Stomach (tissue), 9 donors: ENCODE data around the gene SYNE2. TPM values are rescaled to one million over a fixed set of nuclear protein-coding genes. Genes with fewer than 3 reads are reported as not detected.

ENCODE experiments used
- DNase-seq, 2 donors: peaks; one replicate each; pipeline versions ENCODE4 v3.0.0 to v3.0.0-alpha.2; 2013 to 2019
- H3K27ac ChIP-seq, 5 donors: fragments of 200-600 bp in 4 of 5; sonication (generic) in 4 of 5; one replicate each; pipeline ENCODE4 v1.5.1; 2013 to 2019; ENCODE audit warnings: mild to moderate bottlenecking in 1 of 5, moderate library complexity in 1 of 5
- H3K27me3 ChIP-seq, 3 donors: fragments of 200-600 bp; sonication (generic); one replicate each; pipeline ENCODE4 v1.5.1; 2017 to 2019; ENCODE audit warnings: mixed run types in 1 of 3
- H3K36me3 ChIP-seq, 4 donors: fragments of 200-600 bp; sonication (generic); 1 replicate in 3 of 4; 2 replicates in 1 of 4; pipeline ENCODE4 v1.5.1; 2016 to 2019
- H3K4me1 ChIP-seq, 4 donors: fragments of 200-600 bp; sonication (generic); one replicate each; pipeline ENCODE4 v1.5.1; 2016 to 2019
- H3K4me3 ChIP-seq, 4 donors: fragments of 200-600 bp; sonication (generic) in 3 of 4; one replicate each; pipeline ENCODE4 v1.5.1; 2016 to 2019; ENCODE audit warnings: mild to moderate bottlenecking in 1 of 4
- H3K9me3 ChIP-seq, 4 donors: fragments of 200-600 bp; sonication (generic); one replicate each; pipeline ENCODE4 v1.5.1; 2016 to 2019
- EP300 ChIP-seq: sonication (generic); formaldehyde crosslinking; IDR thresholded peaks from one replicate; pipeline ENCODE4 v1.6.1; 2017; ENCODE audit warnings: antibody characterized with exemption
- POLR2A ChIP-seq, 4 donors: fragments of 450-650 bp; IDR thresholded peaks; one replicate each; pipeline ENCODE4 v1.6.1; 2016; ENCODE audit warnings: antibody characterized with exemption in 4 of 4, control low read depth in 2 of 4, mild to moderate bottlenecking in 1 of 4, moderate library complexity in 1 of 4
- POLR2AphosphoS5 ChIP-seq, 3 donors: sonication (generic); formaldehyde crosslinking; IDR thresholded peaks; one replicate each; pipeline ENCODE4 v1.6.1; 2016; ENCODE audit warnings: antibody characterized with exemption in 3 of 3
- WGBS, 5 donors: extraction: QIAGEN DNeasy Blood & Tissue Kit in 3 of 5; methylation state at CpG; one replicate each; pipeline versions ENCODE4 v1.1.5 to v1.1.7; 2013 to 2018; 5-methylcytosine and 5-hydroxymethylcytosine counted together
- intact Hi-C: fragments of 100-400 bp; cut with DNase I; formaldehyde crosslinking; loops from one replicate; pipeline ENCODE4 v1.15.1; 2023; ENCODE audit warnings: low total_unique reads
- polyA plus RNA-seq, 3 donors: library from polyadenylated mRNA; stranded (reverse); fragments of 200-250 nt; gene quantifications; one replicate each; pipeline ENCODE4 v1.2.3, GENCODE V29; 2013
- total RNA-seq, 5 donors: library from RNA; depleted of rRNA; stranded (reverse); fragments of >200 nt; gene quantifications; one replicate each; pipeline versions ENCODE4 v1.1.0 to v1.2.3, GENCODE V29; 2014 to 2016
- TF ChIP-seq, protein P1 (sequence below), 7 experiments: fragments of 450-650 bp in 4 of 7; fragments of 200-600 bp in 3 of 7; sonication (generic) in 3 of 7; IDR thresholded peaks; one replicate each; pipeline ENCODE4 v1.5.1; 2016 to 2019; ENCODE audit warnings: antibody characterized with exemption in 7 of 7, control low read depth in 2 of 7, mild to moderate bottlenecking in 1 of 7
- donor health status: healthy with polysubstance abuse.
- donor health status: Bipolar disorder and iron deficiency.
- donor health status: healthy.

Gene SYNE2
- total and polyA plus RNA-seq, 8 donors = 14.4 to 280 (median 120) TPM

DNA sequence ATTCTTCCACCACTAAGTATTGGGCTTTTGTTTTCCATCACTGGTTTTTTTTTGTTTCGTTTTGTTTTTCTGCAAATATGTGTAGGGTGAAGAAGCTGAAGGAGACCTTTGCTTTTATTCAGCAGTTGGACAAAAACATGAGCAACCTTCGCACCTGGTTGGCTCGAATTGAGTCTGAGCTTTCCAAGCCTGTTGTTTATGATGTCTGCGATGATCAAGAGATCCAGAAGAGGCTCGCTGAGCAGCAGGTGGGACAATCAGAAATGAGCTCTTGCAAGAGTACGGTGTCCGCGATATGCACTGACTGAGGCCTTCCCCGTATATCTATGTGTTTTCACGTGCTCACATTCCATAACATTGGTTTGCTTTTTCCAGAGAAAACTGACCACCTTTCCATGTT lies 349.9 kb downstream of the SYNE2 start:
- no peak overlapping the region for H3K4me3 ChIP-seq
- DNase-seq = no peak
- WGBS, 5 donors = 76 to 87% (median 83%) methylated on average over 10 of the region's 10 CpGs
- intact Hi-C loops = no loop called here
- no peaks in the 10 kb centered on the region for H3K27me3 ChIP-seq
- no peaks in the 10 kb centered on the region for H3K9me3 ChIP-seq
- peaks cover 0 to 14% (median 7%) of the 10 kb centered on the region in 4 donors for H3K36me3 ChIP-seq
- no peak for TF ChIP-seq EP300
- TF ChIP-seq POLR2A (IDR thresholded peaks at IDR 0.05) = no peak
- no peak for TF ChIP-seq POLR2AphosphoS5 (IDR thresholded peaks at IDR 0.05)
- H3K27ac ChIP-seq = no peak overlapping the region
- H3K4me1 ChIP-seq = peaks cover 7 to 34% (median 22%) of the 10 kb centered on the region in 4 donors

GRCh38 chr14:64203366-64204006 lies 350.7 kb downstream of the SYNE2 start:
- no peak overlapping the region for H3K4me3 ChIP-seq
- H3K27ac ChIP-seq = no peak overlapping the region
- H3K4me1 ChIP-seq = peaks cover 7 to 28% (median 18%) of the 10 kb centered on the region in 4 donors
- TF ChIP-seq POLR2AphosphoS5 (IDR thresholded peaks at IDR 0.05) (no peak), EP300 (no peak), POLR2A (IDR thresholded peaks at IDR 0.05) (no peak)
- TF ChIP-seq, protein P1, sequence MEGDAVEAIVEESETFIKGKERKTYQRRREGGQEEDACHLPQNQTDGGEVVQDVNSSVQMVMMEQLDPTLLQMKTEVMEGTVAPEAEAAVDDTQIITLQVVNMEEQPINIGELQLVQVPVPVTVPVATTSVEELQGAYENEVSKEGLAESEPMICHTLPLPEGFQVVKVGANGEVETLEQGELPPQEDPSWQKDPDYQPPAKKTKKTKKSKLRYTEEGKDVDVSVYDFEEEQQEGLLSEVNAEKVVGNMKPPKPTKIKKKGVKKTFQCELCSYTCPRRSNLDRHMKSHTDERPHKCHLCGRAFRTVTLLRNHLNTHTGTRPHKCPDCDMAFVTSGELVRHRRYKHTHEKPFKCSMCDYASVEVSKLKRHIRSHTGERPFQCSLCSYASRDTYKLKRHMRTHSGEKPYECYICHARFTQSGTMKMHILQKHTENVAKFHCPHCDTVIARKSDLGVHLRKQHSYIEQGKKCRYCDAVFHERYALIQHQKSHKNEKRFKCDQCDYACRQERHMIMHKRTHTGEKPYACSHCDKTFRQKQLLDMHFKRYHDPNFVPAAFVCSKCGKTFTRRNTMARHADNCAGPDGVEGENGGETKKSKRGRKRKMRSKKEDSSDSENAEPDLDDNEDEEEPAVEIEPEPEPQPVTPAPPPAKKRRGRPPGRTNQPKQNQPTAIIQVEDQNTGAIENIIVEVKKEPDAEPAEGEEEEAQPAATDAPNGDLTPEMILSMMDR (IDR thresholded peaks at IDR 0.05) = no peak
- 53 to 77% (median 61%) methylated on average over 4 of the region's 4 CpGs for WGBS, 5 donors
- intact Hi-C loops = no loop called here
- no peaks in the 10 kb centered on the region for H3K27me3 ChIP-seq
- no peaks in the 10 kb centered on the region for H3K9me3 ChIP-seq
- peaks cover 3 to 22% (median 14%) of the 10 kb centered on the region in 4 donors for H3K36me3 ChIP-seq
- no peak for DNase-seq

DNA sequence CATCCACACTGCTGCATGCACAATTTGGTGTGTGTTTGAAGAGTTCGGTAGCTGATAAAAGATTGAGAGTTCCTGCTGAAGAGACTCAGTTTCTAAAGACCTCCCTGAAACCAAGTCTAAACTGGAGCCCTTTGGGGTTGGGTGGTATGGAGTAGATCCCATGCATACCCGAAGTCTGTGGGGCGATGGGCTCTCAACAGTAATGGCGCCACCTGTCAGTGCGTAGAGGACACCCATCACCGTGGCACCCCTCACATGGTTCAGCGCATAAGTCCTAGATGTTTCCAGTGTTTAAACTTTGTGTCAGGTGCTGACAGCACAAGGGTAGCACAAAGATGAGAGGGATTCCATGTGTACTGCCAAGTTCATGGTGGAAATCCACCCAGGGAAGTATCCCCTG lies 355.5 kb downstream of the SYNE2 start:
- DNase-seq = no peak
- WGBS, 5 donors = 90 to 98% (median 97%) methylated on average over 7 of the region's 7 CpGs
- no peak for TF ChIP-seq POLR2A (IDR thresholded peaks at IDR 0.05)
- Histone ChIP-seq H3K4me1 (peaks cover 1 to 21% (median 10%) of the 10 kb centered on the region in 4 donors), H3K27ac (no peak overlapping the region), H3K9me3 (no peaks in the 10 kb centered on the region), H3K27me3 (no peaks in the 10 kb centered on the region), H3K4me3 (no peak overlapping the region), H3K36me3 (peaks cover 19 to 63% (median 59%) of the 10 kb centered on the region in 4 donors)
- intact Hi-C loops = no loop called here

- DNase-seq = no peak
- intact Hi-C loops = no loop called here
- Histone ChIP-seq H3K27me3 (no peaks in the 10 kb centered on the region), H3K27ac (peak overlapping the region in 1 of 5 donors; percentile 39), H3K36me3 (peaks cover 19 to 65% (median 62%) of the 10 kb centered on the region in 4 donors), H3K9me3 (no peaks in the 10 kb centered on the region), H3K4me1 (peaks cover 5 to 24% (median 14%) of the 10 kb centered on the region in 4 donors), H3K4me3 (no peak overlapping the region)
- 50 to 87% (median 65%) methylated on average over 10 of the region's 10 CpGs for WGBS, 5 donors
- no peak for TF ChIP-seq POLR2A (IDR thresholded peaks at IDR 0.05)
- TF ChIP-seq EP300 = no peak
- TF ChIP-seq, protein P1 (IDR thresholded peaks at IDR 0.05) = no peak
- TF ChIP-seq POLR2AphosphoS5 (IDR thresholded peaks at IDR 0.05) = no peak
Measured at GRCh38 chr14:64208981-64209380, 356.2 kb downstream of the SYNE2 start.

GRCh38 chr14:64209444-64210131 lies 356.8 kb downstream of the SYNE2 start:
- H3K4me1 ChIP-seq = peaks cover 11 to 30% (median 19%) of the 10 kb centered on the region in 4 donors
- H3K36me3 ChIP-seq = peaks cover 24 to 71% (median 68%) of the 10 kb centered on the region in 4 donors
- WGBS, 5 donors = 42 to 72% (median 67%) methylated on average over 8 to 21 of the region's 21 CpGs
- TF ChIP-seq POLR2A (IDR thresholded peaks at IDR 0.05) (no peak), POLR2AphosphoS5 (IDR thresholded peaks at IDR 0.05) (no peak), EP300 (no peak)
- TF ChIP-seq, protein P1 (IDR thresholded peaks at IDR 0.05) = no peak
- H3K27ac ChIP-seq = peak overlapping the region in 1 of 5 donors; percentile 39
- peak in 1 of 2 donors; percentile 62 for DNase-seq
- H3K27me3 ChIP-seq = no peaks in the 10 kb centered on the region
- H3K9me3 ChIP-seq = no peaks in the 10 kb centered on the region
- intact Hi-C loops = no loop called here
- no peak overlapping the region for H3K4me3 ChIP-seq
